ENCODE results near the gene PRKAA2.

Gene PRKAA2

DNA sequence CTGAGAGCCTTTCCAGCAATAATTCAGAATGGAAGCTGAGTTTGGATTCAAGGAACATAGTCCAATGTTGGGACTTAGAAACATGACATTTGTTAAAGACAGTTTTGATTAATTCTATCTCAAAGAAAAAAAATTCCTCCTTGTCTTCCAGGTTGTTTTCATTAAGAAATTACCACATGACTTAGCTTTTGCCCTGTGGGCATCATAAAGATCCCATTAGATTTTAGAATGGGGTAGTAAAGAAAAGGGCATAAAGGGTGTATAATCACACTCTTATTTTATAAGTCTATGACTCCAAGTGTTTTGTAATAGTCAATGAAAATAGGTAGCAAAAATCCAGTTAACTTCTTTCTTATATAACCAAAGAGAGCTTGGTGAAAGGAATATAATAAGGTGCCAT lies 14.3 kb upstream of the PRKAA2 start:
- Histone ChIP-seq H3K9me3 (ENCODE audit: control insufficient read depth, low read length) (no peaks in the 10 kb centered on the region), H3K27me3 (replicated peaks; ENCODE audit: control insufficient read depth, insufficient read depth, low read length, poor library complexity, severe bottlenecking) (no peaks in the 10 kb centered on the region)

DNA sequence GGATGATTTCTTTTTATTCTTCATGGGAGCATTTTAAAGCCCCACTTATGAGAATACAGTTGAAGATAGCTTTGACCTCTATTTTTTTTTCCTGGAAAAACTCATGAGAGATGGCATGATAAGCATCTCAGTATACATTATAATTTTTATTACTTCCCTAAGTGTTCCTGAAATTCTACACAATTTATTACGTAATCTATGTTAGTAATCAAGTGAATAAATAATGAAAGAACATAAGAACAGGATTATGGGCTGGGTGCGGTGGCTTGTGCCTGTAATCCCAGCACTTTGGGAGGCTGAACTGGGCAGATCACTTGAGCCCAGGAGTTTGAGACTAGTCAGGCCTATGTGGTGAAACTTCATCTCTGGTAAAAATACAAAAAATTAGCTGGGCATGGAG lies 13.2 kb upstream of the PRKAA2 start:
- H3K27ac ChIP-seq (ENCODE audit: insufficient read depth, low read length, poor library complexity, severe bottlenecking), result no peak overlapping the region
- no peaks in the 10 kb centered on the region for H3K4me1 ChIP-seq (ENCODE audit: control insufficient read depth, insufficient read depth, low read length, poor library complexity, severe bottlenecking)
- H3K27me3 ChIP-seq (replicated peaks; ENCODE audit: control insufficient read depth, insufficient read depth, low read length, poor library complexity, severe bottlenecking), result no peaks in the 10 kb centered on the region
- H3K4me3 ChIP-seq (ENCODE audit: insufficient read depth, low read depth, low read length, poor library complexity, severe bottlenecking), result no peak overlapping the region
- no peaks in the 10 kb centered on the region for H3K9me3 ChIP-seq (ENCODE audit: control insufficient read depth, low read length)
- no peaks in the 10 kb centered on the region for H3K36me3 ChIP-seq (ENCODE audit: control insufficient read depth, insufficient read depth, low read length)
- no peak for DNase-seq

More for the DNA sequence above, 14.3 kb upstream of the PRKAA2 start:
- no peaks in the 10 kb centered on the region for H3K4me1 ChIP-seq (ENCODE audit: control insufficient read depth, insufficient read depth, low read length, poor library complexity, severe bottlenecking)
- no peak overlapping the region for H3K4me3 ChIP-seq (ENCODE audit: insufficient read depth, low read depth, low read length, poor library complexity, severe bottlenecking)
- no peaks in the 10 kb centered on the region for H3K36me3 ChIP-seq (ENCODE audit: control insufficient read depth, insufficient read depth, low read length)
- DNase-seq, result no peak
- no peak overlapping the region for H3K27ac ChIP-seq (ENCODE audit: insufficient read depth, low read length, poor library complexity, severe bottlenecking)

DNA sequence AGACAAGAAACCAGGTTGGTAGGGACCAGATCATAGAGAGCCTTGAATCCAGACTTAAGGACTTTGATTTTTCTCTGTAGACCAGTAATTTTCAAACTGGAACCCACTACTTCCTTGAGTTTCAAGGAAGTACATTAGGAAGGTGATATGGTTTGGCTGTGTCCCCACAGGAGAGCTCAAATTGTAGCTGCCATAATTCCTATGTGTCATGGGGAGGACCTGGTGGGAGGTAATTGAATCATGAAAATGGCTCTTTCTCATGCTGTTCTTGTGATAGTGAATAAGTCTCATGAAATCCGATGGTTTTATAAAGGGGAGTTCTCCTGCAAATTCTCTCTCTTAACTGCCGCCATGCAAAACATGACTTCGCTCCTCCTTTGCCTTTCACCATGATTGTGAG lies 10.1 kb upstream of the PRKAA2 start:
- no peaks in the 10 kb centered on the region for H3K9me3 ChIP-seq (ENCODE audit: control insufficient read depth, low read length)
- no peak for DNase-seq
- H3K27me3 ChIP-seq (replicated peaks; ENCODE audit: control insufficient read depth, insufficient read depth, low read length, poor library complexity, severe bottlenecking), result no peaks in the 10 kb centered on the region
- no peak overlapping the region for H3K4me3 ChIP-seq (ENCODE audit: insufficient read depth, low read depth, low read length, poor library complexity, severe bottlenecking)
- no peaks in the 10 kb centered on the region for H3K4me1 ChIP-seq (ENCODE audit: control insufficient read depth, insufficient read depth, low read length, poor library complexity, severe bottlenecking)
- H3K36me3 ChIP-seq (ENCODE audit: control insufficient read depth, insufficient read depth, low read length), result no peaks in the 10 kb centered on the region
- no peak overlapping the region for H3K27ac ChIP-seq (ENCODE audit: insufficient read depth, low read length, poor library complexity, severe bottlenecking)

DNA sequence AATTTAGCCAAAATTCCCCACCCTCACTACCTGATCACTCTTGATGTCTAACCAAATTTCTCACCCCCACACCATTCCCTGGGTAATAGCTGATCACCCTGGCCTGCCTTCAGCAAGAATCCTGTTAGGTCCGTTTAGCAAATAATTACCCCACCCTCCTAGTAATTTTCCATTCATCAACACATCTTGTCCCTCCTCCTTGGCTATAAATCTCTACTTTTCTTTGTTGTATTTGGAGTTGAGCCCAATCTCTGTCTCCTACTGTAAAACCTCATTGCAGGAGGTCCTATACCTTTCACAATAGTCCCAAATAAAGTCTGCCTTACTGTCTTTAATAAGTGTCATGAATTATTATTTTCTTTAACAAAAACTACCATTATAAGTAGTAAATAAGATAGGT lies 6.9 kb upstream of the PRKAA2 start:
- DNase-seq, result no peak
- Histone ChIP-seq H3K4me1 (ENCODE audit: control insufficient read depth, insufficient read depth, low read length, poor library complexity, severe bottlenecking) (no peaks in the 10 kb centered on the region), H3K9me3 (ENCODE audit: control insufficient read depth, low read length) (no peaks in the 10 kb centered on the region), H3K27me3 (replicated peaks; ENCODE audit: control insufficient read depth, insufficient read depth, low read length, poor library complexity, severe bottlenecking) (no peaks in the 10 kb centered on the region), H3K4me3 (ENCODE audit: insufficient read depth, low read depth, low read length, poor library complexity, severe bottlenecking) (no peak overlapping the region), H3K36me3 (ENCODE audit: control insufficient read depth, insufficient read depth, low read length) (no peaks in the 10 kb centered on the region), H3K27ac (ENCODE audit: insufficient read depth, low read length, poor library complexity, severe bottlenecking) (no peak overlapping the region)

DNA sequence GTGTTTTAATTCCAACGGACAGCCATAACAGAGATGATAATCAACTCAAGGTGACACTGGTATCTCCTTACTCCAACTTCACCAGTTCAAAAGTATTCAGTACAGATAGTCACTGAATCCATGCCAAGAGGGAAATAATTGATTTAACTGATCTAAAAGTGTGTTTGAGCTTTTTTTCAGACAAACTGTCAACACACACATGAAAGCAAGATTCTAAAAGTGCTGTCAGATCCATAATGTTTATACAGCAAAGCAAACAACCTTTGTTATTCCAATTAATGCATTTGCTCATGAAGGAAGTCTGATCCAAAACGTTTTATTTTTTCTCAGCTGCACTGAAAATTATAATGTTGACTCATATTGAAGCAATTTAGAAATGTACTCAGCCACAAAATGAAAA lies 5.9 kb upstream of the PRKAA2 start:
- Histone ChIP-seq H3K27ac (ENCODE audit: insufficient read depth, low read length, poor library complexity, severe bottlenecking) (no peak overlapping the region), H3K27me3 (replicated peaks; ENCODE audit: control insufficient read depth, insufficient read depth, low read length, poor library complexity, severe bottlenecking) (no peaks in the 10 kb centered on the region), H3K36me3 (ENCODE audit: control insufficient read depth, insufficient read depth, low read length) (no peaks in the 10 kb centered on the region), H3K4me1 (ENCODE audit: control insufficient read depth, insufficient read depth, low read length, poor library complexity, severe bottlenecking) (no peaks in the 10 kb centered on the region), H3K4me3 (ENCODE audit: insufficient read depth, low read depth, low read length, poor library complexity, severe bottlenecking) (no peak overlapping the region), H3K9me3 (ENCODE audit: control insufficient read depth, low read length) (no peaks in the 10 kb centered on the region)
- DNase-seq, result no peak

DNA sequence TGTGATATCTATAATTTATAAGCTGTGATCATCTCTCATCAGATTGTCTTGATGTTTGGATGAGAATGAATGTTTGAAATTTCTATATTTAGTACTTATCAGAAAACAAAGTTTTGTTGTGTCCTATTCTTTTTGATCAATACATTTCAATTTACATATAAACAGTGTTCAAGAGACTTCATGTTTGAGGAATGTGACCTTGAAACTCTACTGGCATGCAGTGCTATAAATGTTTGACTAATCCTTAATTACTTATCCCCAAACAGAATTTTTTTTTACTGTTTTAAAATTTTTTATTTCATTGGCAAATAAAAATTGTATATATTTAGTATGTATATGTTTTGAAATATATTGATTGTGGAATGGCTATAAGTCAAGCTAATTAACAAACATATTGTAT lies 1.5 kb upstream of the PRKAA2 start:
- no peak overlapping the region for H3K27ac ChIP-seq (ENCODE audit: insufficient read depth, low read length, poor library complexity, severe bottlenecking)
- H3K36me3 ChIP-seq (ENCODE audit: control insufficient read depth, insufficient read depth, low read length), result no peaks in the 10 kb centered on the region
- DNase-seq, result no peak
- peaks cover 3% of the 10 kb centered on the region for H3K27me3 ChIP-seq (replicated peaks; ENCODE audit: control insufficient read depth, insufficient read depth, low read length, poor library complexity, severe bottlenecking)
- no peak overlapping the region for H3K4me3 ChIP-seq (ENCODE audit: insufficient read depth, low read depth, low read length, poor library complexity, severe bottlenecking)
- H3K9me3 ChIP-seq (ENCODE audit: control insufficient read depth, low read length), result no peaks in the 10 kb centered on the region
- H3K4me1 ChIP-seq (ENCODE audit: control insufficient read depth, insufficient read depth, low read length, poor library complexity, severe bottlenecking), result peaks cover 3% of the 10 kb centered on the region

DNA sequence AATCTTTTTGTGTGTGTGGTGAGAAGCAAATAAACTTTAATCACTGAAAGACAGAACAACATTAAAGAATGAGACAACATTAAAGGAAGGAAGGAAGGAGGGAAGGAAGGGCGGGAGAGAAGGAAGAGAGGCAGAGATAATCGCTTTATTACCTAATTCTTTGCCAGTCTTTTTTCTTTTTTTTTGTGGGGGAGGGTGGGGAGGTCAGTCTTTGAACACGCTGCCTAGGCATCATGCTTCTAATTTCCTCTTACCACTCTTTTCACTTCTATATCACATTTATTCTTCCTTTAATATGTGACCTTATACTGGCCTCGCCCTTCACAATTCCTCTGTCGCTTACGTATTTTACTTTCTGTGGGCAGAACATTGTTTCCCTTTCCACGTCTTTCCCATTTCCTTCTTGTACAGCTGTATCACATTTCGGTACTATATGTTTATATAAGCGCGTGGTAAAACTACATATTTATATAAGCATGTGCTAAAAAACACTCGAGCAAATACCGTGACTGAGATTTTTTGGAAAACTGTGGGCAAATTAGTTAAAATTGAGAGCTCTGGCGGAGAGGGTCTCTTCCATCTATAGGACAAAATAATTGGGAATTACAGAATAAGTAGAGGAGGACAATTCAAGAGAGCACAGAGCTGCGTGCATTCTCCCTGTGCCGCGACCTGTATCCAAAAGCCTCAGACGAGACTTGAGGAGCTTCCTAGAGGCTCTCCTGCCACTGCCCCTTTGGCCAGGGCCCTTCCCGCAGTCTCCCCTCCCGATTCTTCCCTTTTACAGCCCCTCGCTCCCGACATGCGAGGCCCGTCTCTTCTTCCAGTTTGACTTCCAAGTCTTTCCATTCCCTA lies 823 bp upstream of the PRKAA2 start:
- peaks cover 3% of the 10 kb centered on the region for H3K27me3 ChIP-seq (replicated peaks; ENCODE audit: control insufficient read depth, insufficient read depth, low read length, poor library complexity, severe bottlenecking)
- no peaks in the 10 kb centered on the region for H3K9me3 ChIP-seq (ENCODE audit: control insufficient read depth, low read length)
- H3K4me1 ChIP-seq (ENCODE audit: control insufficient read depth, insufficient read depth, low read length, poor library complexity, severe bottlenecking), result peaks cover 3% of the 10 kb centered on the region
- no peak for DNase-seq
- no peak overlapping the region for H3K4me3 ChIP-seq (ENCODE audit: insufficient read depth, low read depth, low read length, poor library complexity, severe bottlenecking)
- no peak overlapping the region for H3K27ac ChIP-seq (ENCODE audit: insufficient read depth, low read length, poor library complexity, severe bottlenecking)
- no peaks in the 10 kb centered on the region for H3K36me3 ChIP-seq (ENCODE audit: control insufficient read depth, insufficient read depth, low read length)

DNA sequence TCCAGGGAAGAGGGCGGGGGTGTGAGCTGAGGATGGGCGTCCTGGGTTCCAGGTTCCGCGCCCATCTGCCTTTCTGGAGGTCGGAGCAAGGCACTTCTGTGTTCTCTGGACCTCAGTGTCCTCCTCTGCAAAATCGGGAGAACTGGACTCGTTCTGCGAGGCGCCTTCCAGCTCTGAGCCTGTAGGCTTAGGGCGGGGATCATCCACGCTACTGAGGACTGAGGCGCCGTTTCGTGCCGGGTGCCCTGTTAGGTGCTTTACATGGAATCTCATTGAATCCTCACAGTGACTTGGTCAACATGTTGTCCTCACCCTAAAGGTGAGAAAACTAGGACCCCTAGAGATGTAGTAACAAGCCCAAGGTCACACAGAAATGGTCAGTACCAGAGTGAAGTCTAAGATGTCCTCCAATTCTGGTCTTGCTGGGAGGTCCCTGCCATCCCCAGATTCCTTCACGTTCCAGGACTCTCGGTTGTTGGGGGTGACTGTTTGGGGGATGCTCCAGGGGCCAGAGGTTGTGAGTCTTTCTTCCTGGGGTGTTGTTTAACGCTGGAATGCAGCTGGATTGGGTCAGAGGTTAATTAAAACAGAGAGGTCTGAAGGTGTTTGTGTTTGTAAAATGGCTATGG lies 677 bp downstream of the PRKAA2 start:
- Histone ChIP-seq H3K27me3 (replicated peaks; ENCODE audit: control insufficient read depth, insufficient read depth, low read length, poor library complexity, severe bottlenecking) (peaks cover 3% of the 10 kb centered on the region), H3K27ac (ENCODE audit: insufficient read depth, low read length, poor library complexity, severe bottlenecking) (no peak overlapping the region), H3K36me3 (ENCODE audit: control insufficient read depth, insufficient read depth, low read length) (no peaks in the 10 kb centered on the region), H3K4me1 (ENCODE audit: control insufficient read depth, insufficient read depth, low read length, poor library complexity, severe bottlenecking) (peaks cover 3% of the 10 kb centered on the region), H3K9me3 (ENCODE audit: control insufficient read depth, low read length) (no peaks in the 10 kb centered on the region), H3K4me3 (ENCODE audit: insufficient read depth, low read depth, low read length, poor library complexity, severe bottlenecking) (no peak overlapping the region)
- DNase-seq, result no peak

DNA sequence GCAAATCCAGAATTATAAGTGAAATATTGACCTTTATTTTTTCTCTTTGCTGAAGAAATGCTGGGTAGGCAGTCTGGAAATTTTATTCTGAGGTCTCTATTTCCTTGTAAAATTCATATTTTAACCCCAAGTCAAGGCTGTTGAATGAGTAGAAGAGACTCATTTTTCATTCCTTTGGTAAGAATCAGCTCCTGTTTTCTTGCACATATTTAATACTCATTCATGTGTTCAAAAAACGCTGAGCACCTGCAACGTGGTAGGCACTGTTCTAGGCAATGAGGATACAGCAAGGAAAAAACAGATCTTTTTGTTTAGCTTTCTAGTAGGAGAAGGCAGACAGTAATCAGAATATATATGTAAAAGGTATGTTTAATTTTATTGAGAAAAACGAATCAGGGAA lies 1.5 kb downstream of the PRKAA2 start:
- no peak for DNase-seq
- Histone ChIP-seq H3K4me3 (ENCODE audit: insufficient read depth, low read depth, low read length, poor library complexity, severe bottlenecking) (no peak overlapping the region), H3K9me3 (ENCODE audit: control insufficient read depth, low read length) (no peaks in the 10 kb centered on the region), H3K27me3 (replicated peaks; ENCODE audit: control insufficient read depth, insufficient read depth, low read length, poor library complexity, severe bottlenecking) (peaks cover 3% of the 10 kb centered on the region), H3K36me3 (ENCODE audit: control insufficient read depth, insufficient read depth, low read length) (no peaks in the 10 kb centered on the region), H3K4me1 (ENCODE audit: control insufficient read depth, insufficient read depth, low read length, poor library complexity, severe bottlenecking) (peaks cover 3% of the 10 kb centered on the region), H3K27ac (ENCODE audit: insufficient read depth, low read length, poor library complexity, severe bottlenecking) (no peak overlapping the region)

DNA sequence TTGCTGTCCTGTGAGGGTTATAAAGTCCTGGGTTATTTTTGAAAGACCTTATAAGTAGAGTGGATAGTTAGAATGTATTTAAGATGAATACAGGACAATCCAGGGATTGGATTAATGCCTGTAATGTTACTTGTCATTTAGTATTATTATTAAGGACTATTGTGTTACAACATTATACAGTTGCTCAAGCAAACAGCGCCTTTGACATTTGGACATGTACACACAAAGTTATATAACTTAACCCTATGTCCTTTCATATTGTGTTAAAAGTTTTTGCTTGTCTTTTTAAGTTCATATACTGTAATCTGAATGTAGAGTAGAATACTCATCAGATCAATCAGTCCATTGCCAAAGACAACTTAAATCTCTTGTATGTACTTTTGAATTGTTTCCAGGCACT lies 2.0 kb downstream of the PRKAA2 start:
- no peak overlapping the region for H3K4me3 ChIP-seq (ENCODE audit: insufficient read depth, low read depth, low read length, poor library complexity, severe bottlenecking)
- peaks cover 3% of the 10 kb centered on the region for H3K27me3 ChIP-seq (replicated peaks; ENCODE audit: control insufficient read depth, insufficient read depth, low read length, poor library complexity, severe bottlenecking)
- DNase-seq, result no peak
- no peaks in the 10 kb centered on the region for H3K36me3 ChIP-seq (ENCODE audit: control insufficient read depth, insufficient read depth, low read length)
- H3K27ac ChIP-seq (ENCODE audit: insufficient read depth, low read length, poor library complexity, severe bottlenecking), result no peak overlapping the region
- no peaks in the 10 kb centered on the region for H3K9me3 ChIP-seq (ENCODE audit: control insufficient read depth, low read length)
- peaks cover 3% of the 10 kb centered on the region for H3K4me1 ChIP-seq (ENCODE audit: control insufficient read depth, insufficient read depth, low read length, poor library complexity, severe bottlenecking)
